NCI-H2227 treated with DMSO at 0.1 percent for 48 hours (cell line): ENCODE measurements around the gene HSF4.
"Not testable (repeated sequence)": the region's sequence is repeated elsewhere in the genome, so short reads cannot be mapped to it uniquely, and the experiment has no call there.

Source experiments
- DNase-seq: peaks from one replicate; lab custom pipeline; 2025; lab: John Stamatoyannopoulos, UW

Gene HSF4, protein sequence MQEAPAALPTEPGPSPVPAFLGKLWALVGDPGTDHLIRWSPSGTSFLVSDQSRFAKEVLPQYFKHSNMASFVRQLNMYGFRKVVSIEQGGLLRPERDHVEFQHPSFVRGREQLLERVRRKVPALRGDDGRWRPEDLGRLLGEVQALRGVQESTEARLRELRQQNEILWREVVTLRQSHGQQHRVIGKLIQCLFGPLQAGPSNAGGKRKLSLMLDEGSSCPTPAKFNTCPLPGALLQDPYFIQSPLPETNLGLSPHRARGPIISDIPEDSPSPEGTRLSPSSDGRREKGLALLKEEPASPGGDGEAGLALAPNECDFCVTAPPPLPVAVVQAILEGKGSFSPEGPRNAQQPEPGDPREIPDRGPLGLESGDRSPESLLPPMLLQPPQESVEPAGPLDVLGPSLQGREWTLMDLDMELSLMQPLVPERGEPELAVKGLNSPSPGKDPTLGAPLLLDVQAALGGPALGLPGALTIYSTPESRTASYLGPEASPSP

DNA sequence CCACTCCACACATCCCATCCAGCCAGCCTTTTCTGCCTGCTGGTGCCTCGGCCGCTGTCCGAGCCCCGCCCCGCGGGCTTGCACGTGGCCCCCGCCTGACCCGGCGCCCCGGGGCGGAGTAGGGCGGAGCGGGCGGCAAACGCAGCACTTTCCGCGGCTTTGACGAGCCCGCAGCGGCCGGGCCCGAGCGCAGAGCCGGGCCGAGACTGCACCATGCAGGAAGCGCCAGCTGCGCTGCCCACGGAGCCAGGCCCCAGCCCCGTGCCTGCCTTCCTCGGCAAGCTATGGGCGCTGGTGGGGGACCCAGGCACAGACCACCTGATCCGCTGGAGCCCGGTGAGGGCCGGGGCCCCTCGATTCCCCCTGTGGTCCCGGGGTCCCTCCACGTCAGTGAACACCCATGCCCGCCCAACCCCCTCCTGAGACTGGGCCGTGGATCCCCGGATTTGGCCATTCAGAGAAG lies at the start of gene HSF4:
Gene HSF4 (plus strand): TSS at position 147 of the 463 bp plus-strand sequence. CDS start 67 bp downstream, at position 214.
- no peak for DNase-seq

DNA sequence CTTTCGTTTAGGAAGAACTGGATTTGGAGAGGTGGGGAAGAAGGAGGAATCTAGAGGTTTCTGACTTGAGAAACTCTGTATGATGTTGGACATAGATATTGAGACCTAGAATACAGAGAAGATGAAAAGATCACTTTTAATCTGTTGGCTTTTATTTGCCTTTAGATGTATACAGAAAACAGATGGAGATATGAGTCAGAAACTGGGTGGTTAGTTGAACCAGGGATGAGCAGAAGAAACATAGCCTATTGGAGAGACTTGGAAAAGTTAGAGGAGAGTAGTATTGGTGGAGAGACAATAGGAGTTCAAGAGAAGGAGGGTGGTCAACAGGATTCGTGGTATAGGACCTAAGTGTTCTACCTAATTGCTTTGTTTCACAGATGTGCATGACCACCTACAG lies 49.8 kb upstream of the HSF4 start:
- DNase-seq, result no peak

DNA sequence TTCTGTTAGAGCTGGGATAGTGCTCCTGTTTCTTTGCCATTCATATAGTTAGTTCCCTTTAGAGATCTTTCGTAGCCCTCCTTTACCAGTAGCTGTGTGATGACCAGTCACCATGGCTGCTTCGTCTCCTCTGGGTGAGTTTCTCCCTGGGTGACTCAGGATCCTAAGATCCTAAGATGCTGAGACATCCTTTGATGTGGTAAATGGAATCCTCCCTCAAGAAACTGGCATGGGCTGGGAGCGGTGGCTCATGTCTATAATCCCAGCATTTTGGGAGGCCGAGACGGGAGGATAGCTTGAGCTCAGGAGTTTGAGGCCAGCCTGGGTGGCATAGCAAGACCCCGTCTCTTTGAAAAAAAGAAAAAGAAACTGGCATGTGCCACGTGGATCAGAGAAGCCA lies 48.9 kb upstream of the HSF4 start:
- DNase-seq, result no peak

DNA sequence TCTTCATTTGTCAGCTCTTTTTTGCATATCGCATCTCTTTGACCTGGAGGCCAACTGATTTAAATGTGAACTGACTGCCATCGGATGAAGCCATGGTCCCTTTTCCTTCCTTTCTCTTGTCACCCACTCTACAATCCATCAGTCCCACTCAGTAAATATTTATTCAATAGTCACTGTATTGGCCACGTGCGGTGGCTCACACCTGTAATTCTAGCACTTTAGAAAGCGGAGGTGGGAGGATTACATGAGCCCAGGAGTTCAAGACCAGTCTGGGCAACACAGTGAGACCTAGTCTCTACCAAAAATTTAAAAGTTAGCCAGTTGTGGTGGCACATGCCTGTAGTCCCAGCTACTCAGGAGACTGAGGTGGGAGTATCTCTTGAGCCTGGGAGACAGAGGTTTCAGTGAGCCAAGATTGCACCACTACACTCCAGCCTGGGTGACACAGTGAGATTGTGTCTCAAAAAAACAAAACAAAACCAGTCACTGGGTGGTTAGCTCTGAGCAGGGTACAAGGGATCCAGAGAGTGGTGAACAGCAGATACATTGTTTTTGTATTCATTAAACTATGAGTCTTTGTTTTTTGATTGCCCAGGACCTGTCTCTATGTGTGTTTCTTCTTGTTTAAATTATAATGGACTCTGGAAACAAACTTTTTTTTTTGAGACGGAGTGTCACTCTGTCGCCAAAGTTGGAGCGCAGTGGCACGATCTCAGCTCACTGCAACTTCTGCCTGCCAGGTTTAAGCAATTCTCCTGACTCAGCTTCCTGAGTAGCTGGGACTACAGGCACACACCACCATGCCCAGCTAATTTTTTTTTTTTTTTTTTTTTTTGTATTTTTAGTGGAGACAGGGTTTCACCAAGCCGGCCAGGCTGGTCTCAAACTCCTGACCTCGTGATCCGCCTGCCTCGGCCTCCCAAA lies 47.9 kb upstream of the HSF4 start:
- no peak for DNase-seq

DNA sequence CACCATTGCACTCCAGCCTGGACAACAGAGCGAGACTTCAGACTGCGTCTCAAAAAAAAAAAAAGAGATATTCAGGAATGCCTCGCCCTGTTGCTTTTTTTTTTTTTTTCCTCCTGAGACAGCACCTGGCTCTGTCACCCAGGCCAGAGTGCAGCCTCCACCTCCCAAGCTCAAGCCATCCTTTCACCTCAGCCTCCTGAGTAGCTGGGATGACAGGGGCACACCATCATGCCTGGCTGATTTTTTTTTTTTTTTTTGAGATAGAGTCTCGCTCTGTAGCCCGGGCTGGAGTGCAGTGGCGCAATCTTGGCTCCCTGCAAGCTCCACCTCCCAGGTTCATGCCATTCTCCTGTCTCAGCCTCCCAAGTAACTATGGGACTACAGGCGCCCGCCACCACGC lies 46.8 kb upstream of the HSF4 start:
- DNase-seq, result no peak

DNA sequence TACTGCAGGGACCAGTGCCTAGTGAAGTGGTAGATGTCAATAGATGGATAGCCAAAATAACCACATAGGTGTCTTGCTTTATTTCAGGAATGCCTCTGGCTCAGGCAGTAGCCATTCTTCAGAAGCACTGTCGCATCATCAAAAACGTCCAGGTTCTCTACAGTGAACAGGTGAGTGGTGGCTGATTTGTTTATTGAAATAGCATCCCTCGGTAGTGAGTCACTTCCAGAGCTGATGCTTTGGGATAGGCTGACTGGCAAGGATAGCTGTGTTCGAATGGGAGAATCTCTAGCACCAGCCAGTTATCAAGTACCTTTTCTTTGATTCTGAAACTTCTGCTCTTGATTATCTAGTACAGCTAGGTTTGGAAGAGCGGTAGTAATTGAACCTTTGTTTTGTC lies 44.5 kb upstream of the HSF4 start:
- no peak for DNase-seq

DNA sequence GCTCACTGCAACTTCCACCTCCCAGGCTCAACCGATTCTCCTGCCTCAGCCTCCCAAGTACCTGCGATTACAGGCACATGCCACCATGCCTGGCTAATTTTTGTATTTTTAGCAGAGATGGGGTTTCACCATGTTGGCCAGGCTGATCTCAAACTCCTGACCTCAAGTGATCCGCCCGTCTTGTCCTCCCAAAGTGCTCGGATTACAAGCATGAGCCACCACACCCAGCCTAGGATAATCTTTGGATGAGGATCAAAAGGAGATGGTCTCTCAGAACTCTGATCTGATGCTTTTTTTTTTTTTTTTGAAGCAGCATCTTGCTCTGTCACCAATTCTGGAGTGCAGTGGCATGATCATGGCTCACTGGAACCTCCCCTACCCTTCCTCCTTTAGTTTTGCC lies 41.7 kb upstream of the HSF4 start:
- DNase-seq, result not testable (repeated sequence)

DNA sequence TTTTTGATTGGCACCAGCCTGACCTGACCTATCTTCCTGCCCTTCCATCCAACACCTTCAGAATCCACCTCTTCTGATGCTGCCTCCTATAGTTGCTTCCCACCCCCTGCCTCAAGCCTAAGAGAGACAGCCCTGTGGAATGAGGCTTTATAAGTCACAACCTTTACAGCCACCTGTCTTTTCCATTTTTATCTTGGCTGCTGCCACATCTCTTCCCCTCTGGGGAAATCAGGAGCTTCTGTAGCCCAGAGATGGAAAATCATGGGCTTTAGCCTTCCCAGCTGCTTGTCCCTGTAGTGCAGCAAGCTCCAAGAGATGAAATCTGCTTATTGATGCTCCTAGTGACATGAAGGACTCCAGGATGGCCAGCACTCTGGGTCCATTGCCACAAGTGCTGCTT lies 36.1 kb upstream of the HSF4 start:
- no peak for DNase-seq

DNA sequence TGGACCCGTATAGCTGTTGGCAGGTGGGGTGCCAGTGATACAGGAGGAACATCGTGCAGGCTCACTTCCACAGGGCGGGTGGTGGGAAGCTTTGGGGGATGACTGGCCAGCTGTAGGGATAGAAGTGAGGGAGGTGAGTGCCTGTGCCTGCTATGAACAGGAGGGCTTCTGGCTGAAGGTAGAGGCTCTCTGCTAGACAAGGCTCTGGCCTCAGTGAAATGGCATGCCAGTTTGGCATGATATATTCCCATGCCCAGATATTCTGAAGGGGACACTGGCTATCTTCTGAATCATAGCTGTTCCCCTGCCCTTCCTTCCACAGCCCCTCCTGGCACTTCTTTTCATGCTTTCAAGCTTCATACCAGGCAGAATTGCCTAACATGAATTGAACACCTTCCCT lies 35.7 kb upstream of the HSF4 start:
- no peak for DNase-seq

DNA sequence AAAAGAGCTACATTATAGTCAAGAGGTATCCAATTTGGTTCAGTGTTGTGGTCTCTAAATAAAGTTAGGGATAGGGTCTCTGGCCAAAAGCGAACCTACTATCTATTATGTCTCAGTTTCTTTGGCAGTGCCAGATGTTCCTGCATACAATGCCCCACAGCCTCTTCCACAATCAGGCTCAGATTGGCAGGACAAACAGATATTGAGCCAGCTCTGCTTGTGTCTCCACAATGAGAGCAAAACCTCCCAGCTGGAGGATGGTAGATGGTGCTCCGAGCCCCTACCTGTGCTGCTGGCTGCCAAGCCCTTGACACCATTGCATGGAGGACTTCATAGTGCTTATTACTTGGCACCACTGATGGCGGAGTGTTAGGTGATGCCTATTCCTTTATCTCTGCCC lies 35.1 kb upstream of the HSF4 start:
- DNase-seq, result no peak

DNA sequence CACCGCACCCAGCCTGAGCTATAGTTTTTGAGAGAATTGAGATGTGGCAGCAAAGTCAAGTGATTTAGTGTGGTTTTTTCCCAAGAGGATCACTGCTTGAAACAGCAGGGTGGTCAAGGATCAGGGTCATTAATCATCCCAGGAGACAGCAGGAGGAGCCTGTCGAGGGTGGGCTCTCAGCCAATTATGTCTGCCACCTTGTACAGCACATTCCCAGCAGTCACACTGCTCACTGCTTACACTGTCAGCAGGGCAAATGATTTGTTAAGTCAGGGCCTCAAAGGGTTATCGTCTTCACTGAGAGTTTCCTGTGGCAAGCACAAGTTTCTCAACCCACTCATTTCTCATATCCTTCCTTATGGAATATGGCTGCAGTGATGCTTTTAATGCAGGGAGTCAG lies 26.9 kb upstream of the HSF4 start:
- no peak for DNase-seq

DNA sequence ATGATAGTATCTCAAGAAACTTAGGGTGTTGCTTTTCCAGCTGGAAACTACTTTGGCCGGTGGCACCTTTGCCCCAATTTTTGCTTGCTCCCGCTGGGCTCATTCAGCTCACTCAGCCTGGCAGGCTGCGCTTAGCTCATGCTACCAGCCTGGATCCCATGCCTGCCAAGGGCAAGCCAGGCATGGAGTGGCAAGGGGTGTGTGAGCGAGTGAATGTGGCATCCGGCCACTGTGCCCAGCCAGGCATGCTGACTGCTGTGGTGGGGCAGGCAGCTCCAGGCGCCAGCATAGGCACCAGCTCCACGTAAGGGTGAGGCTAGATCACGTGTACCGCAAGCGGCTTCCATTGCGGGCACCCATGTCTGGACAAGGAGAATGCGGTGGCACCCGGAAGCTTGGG lies 23.2 kb upstream of the HSF4 start:
- DNase-seq, result no peak

DNA sequence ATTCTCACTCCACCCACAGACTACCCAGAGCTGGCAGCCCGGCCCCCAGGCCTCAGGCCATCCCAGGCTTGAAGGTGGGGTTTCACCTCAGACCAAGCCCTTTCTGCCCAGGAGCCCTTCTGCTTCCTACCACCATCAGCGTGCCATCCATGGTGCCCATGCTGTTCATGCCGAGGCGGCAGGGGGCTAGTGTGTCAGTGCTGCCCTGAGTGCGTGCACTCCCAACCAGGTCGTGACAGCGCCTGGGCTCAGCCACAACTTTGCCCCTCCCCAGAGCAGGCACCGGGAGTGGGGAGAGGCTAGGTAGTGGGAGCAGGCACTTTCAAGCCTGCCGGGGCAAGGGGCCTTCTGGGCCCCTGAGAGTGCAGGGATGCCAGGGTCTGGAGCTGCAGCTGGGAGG lies 22.2 kb upstream of the HSF4 start:
- no peak for DNase-seq

DNA sequence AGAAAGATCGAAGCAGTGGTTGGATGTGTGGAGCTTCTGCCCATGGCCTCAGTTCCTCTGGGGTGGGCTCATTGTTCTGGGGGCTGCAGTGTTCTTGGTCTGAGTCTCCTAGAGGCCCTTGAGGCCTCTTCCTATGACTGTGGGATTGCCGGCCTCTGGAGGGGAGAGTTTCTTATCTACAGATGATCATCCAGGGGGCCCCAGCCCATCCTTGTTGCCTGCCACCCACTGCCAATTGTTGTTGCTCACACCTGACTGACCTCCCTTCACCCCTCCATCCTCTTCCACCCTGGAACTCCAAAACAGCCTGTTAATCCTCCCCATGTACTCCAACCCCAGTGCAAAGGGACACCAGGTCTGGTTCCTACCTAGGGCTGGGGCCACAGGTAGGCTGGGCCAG lies 19.6 kb upstream of the HSF4 start:
- no peak for DNase-seq

DNA sequence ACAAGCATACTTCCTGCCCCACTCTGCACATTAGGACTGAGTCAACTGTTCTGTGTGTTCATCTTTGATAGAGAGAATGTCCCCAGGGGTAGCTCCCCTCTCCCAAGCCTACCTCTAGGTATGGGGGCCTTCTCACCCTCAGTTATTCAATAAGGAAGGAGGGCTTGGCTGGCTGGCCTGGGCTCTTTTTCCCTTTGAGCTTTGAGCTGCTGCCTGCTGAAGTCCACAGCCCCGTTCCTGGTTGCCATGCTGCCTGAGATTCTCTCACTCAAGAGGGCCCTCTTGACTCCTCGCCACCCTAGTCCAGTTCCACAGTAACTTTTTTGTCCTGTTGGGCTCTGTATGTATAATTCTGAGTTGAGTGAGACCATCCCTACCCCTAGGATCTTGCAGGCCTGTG lies 18.8 kb upstream of the HSF4 start:
- DNase-seq, result no peak

DNA sequence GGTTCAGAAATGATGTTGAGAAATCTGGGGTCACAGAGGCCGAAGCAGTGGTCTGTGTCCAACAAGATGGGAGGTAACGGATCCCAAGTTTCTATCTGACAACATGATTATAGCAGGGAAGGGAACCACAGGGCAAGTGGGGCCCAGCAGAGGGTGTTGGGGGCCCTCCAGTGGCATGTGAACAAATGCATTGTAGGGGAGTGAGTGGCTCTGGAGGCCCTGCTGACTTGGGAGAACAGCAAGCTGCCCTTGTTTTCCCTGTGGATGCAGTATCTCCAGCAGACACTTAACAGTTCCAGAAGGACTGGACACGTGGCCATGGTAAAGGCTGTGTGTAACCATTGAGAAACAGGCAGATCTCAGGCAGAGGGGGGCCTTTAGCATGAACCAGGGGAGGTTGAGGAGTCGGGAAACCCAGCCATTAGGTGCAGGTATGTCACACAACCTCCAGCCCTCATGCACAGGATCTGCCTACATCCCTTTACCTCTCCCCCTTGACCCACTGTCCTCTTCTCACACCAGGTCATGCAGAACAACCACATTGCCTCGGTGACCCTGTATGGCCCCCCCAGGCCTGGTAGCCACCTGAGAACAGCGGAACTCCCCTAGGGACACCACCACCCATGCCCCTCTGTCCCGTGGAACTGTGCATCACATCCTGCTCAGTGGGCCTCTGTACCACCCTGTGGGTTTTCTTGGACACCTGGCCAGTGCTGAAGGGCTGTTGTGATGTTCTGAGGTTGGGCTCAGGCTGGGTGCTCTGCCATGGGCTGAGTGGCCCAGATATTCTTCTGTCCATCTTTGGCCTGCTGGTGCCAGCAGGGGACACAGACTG lies 17.8 kb upstream of the HSF4 start:
- no peak for DNase-seq

DNA sequence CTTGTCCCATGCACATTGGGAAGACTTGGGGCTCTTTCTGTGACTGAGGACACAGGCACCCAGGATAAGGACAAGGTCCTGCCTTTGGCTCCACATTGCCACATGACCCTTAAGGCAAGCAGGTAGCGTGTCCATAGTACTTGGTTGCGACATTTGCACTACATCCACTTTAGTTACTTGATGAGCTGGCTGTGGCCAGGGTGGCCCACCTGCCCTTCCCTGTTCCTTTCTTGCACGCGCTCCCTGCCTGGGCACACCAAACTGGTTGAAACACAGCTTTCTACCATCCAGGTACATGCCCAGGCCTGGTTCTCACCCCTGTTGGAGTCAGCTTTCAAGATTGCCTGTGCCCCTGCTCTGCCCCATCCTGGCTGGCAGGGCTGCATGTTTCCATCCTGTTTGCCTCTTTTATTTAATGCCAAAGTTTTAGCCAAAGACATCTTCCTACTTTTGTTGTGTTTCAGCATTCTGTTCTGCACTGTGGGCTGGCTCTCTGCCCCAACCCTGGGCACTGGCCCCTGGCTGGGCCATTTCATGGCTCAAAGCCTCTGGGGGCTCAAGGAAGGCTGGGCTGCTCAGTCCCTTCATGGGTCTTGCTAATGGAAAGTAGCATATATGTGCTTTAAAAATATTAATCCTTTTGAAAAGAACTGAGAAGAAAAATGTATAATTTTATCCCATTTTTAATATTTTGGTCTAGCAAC lies 17.0 kb upstream of the HSF4 start:
- DNase-seq, result no peak

DNA sequence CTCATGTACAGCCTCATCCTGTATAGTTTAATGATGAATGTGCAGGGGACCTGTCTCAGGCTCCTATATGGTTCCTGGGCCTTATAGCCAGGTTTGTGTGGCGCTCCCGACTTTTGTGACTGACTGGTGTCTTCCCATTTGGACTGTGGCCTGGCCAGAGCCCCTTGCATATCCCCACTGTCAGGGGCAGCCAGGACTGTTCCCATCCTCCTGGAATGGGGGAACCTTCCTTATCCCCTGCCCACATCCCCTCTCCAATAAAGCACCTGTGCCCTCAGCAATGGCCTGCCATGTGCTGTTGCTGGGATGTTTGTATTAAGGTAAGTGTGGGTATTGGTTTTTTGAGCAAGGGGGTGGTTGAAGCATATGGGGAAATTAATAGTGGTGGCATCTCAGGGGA lies 16.3 kb upstream of the HSF4 start:
- no peak for DNase-seq

DNA sequence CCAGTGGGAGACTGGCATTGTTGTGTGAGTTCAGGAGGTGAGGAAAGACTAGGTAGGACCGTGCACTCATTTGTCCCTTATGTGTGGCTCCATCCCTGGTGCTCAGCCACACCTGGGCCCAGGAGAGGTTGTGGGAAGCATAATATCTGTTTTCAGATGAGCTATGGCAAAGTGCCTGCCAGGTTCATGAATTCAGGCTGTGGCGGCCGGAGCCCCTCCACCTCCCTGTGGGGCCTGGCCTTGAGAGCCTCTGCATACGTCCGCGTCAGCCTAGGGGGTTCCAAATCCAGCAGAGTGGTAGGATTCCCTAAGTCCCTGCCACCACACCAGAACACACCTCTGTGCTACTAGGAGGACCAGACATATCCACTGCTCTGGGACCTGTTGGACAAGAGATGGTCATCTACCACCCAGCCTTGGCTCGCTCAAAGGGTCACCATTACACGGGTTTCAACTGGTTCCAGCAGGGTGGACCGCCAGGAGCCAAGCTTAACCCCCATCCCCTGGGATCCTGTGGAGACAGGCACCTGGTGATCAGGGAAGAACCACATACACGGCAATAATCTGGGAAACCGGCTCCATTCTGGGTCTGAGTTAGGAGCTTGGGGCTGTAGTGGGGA lies 15.8 kb upstream of the HSF4 start:
- no peak for DNase-seq

DNA sequence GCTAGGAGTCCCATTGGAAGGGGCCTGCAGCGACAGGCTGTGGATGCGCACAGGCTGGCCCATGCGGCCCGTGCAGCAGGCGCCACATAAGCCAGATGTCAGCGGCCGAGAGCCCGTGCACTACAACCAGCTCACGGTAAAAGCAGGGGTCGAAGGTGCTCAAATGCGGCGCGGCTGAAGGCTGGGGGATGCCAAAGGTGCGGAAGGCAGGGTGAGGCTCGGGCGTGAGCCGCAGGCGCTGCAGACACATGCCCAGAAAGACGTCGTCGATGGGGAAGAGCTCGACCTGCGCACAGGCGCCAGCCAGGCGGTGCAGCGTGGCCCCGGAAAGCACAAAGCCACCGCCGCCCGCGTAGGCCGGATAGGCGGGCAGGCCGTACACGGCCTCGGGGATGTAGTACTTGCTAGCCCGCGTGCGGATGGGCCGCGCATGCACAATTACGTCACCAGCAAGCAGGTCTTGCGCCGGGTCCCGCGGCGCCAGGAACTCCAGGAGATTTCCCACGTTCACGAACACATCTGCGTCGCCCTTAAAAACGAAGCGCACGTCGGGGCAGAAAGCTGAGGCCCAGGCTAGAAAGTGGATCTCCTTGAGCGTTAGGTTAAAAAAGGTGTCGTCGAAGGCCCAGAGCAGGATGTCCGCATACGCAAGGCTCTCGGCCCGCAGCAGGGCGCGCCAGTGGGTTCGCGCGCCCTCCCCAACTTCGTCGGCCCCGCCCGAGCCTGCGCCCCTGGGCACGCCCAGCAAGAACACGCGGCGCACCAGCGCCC lies 15.1 kb upstream of the HSF4 start:
- DNase-seq, result no peak
